Aorta (tissue), 5 donors: ENCODE measurements around the gene TPST2. TPM values are rescaled to one million over a fixed set of nuclear protein-coding genes. Genes with fewer than 3 reads are reported as not detected.
A peak's percentile ranks its signal among the peaks of the same experiment; 100 is the strongest.

Experiments used
- ATAC-seq: fragments of 200-7000 bp; cut with Tn5 transposase; one replicate; pipeline ENCODE4 v1.9.1; 2022; ENCODE audit warnings: moderate library complexity; ENCODE audit not compliant: low FRiP score
- DNase-seq, 2 donors: peaks; one replicate each; pipeline ENCODE4 v3.0.0-alpha.2; 2020
- H3K27ac ChIP-seq, 2 donors: one replicate each; pipeline ENCODE4 v1.5.1; 2013; ENCODE audit warnings: low read length in 2 of 2, mild to moderate bottlenecking in 2 of 2, moderate library complexity in 2 of 2, control low read depth in 1 of 2, inconsistent platforms in 1 of 2, low read depth in 1 of 2
- H3K27me3 ChIP-seq, 2 donors: one replicate each; pipeline ENCODE4 v1.6.1; 2013; ENCODE audit warnings: control low read depth in 1 of 2, low read length in 1 of 2, mild to moderate bottlenecking in 1 of 2, moderate library complexity in 1 of 2; ENCODE audit not compliant: insufficient read depth in 2 of 2, control insufficient read depth in 1 of 2
- H3K36me3 ChIP-seq, 2 donors: one replicate each; pipeline ENCODE4 v1.6.1; 2013; ENCODE audit warnings: control low read depth in 1 of 2, low read length in 1 of 2, mild to moderate bottlenecking in 1 of 2; ENCODE audit not compliant: insufficient read depth in 2 of 2, control insufficient read depth in 1 of 2
- H3K4me1 ChIP-seq, 2 donors: one replicate each; pipeline ENCODE4 v1.6.1; 2013; ENCODE audit warnings: low read length in 2 of 2, control low read depth in 1 of 2, mild to moderate bottlenecking in 1 of 2, moderate library complexity in 1 of 2; ENCODE audit not compliant: insufficient read depth in 2 of 2, control insufficient read depth in 1 of 2
- H3K4me3 ChIP-seq, 2 donors: one replicate each; pipeline ENCODE4 v1.5.1; 2013; ENCODE audit warnings: low read length in 2 of 2, control low read depth in 1 of 2, mild to moderate bottlenecking in 1 of 2
- H3K9me3 ChIP-seq: one replicate; pipeline ENCODE4 v1.6.1; 2013; ENCODE audit warnings: mild to moderate bottlenecking, low read length; ENCODE audit not compliant: control insufficient read depth
- WGBS, 2 donors: extraction: QIAGEN DNeasy Blood & Tissue Kit; methylation state at CpG; one replicate each; pipeline ENCODE4 v1.1.7; 2013; 5-methylcytosine and 5-hydroxymethylcytosine counted together
- intact Hi-C, 2 donors: fragments of 100-400 bp; cut with DNase I; formaldehyde crosslinking; loops; one replicate each; pipeline versions ENCODE4 v1.14.2 to v1.15.0; 2022
- polyA plus RNA-seq, 2 donors: library from polyadenylated mRNA; stranded (reverse); fragments of 200-250 nt; gene quantifications; one replicate each; pipeline ENCODE4 v1.2.3, GENCODE V29; 2013
- total RNA-seq, 2 donors: library from RNA; stranded (reverse); fragmentation: NEBNext Ultra II Directional; extraction: Animal tissue kit (Norgen Biotek cat#: 25700); gene quantifications; one replicate each; pipeline ENCODE4 v1.2.1, GENCODE V29; 2021
- donor health status: healthy with polysubstance abuse.
- donor health status: Bipolar disorder and iron deficiency.
- donor health status: DM: no; HTN: no; CAD: no.
- donor health status: DM: no; HTN: no; CAD: no.
- donor health status: DM: yes; HTN: yes; CAD: no.

Gene TPST2
- total and polyA plus RNA-seq, 4 donors: 10.8 to 26.7 (median 18.4) TPM

- Histone ChIP-seq H3K36me3 (no peaks in the 10 kb centered on the region), H3K4me3 (no peak overlapping the region), H3K9me3 (no peaks in the 10 kb centered on the region), H3K4me1 (no peaks in the 10 kb centered on the region), H3K27ac (no peak overlapping the region), H3K27me3 (no peaks in the 10 kb centered on the region)
- DNase-seq: peak in 1 of 2 donors; percentile 57
- intact Hi-C loops: no loop called here
- WGBS, 2 donors: 79 to 82% methylated on average over 10 of the region's 10 CpGs
- ATAC-seq: no peak
These were observed 10.5 kb downstream of the TPST2 start for GRCh38 chr22:26579331-26579886.

GRCh38 chr22:26577081-26577480, 12.9 kb downstream of the TPST2 start:
- intact Hi-C loops: no loop called here
- DNase-seq (no peak), ATAC-seq (no peak)
- WGBS, 2 donors: 95 to 98% methylated on average over 7 of the region's 7 CpGs
- Histone ChIP-seq H3K9me3 (no peaks in the 10 kb centered on the region), H3K36me3 (no peaks in the 10 kb centered on the region), H3K4me1 (no peaks in the 10 kb centered on the region), H3K27me3 (no peaks in the 10 kb centered on the region), H3K27ac (no peak overlapping the region), H3K4me3 (no peak overlapping the region)

GRCh38 chr22:26576026-26576680, 13.8 kb downstream of the TPST2 start:
- WGBS, 2 donors: 62 to 69% methylated on average over 8 of the region's 8 CpGs
- Histone ChIP-seq H3K4me1 (no peaks in the 10 kb centered on the region), H3K27me3 (no peaks in the 10 kb centered on the region), H3K27ac (no peak overlapping the region), H3K9me3 (no peaks in the 10 kb centered on the region), H3K36me3 (no peaks in the 10 kb centered on the region), H3K4me3 (no peak overlapping the region)
- intact Hi-C loops: no loop called here
- DNase-seq (no peak), ATAC-seq (no peak)

- Histone ChIP-seq H3K36me3 (no peaks in the 10 kb centered on the region), H3K4me3 (no peak overlapping the region), H3K4me1 (no peaks in the 10 kb centered on the region), H3K9me3 (no peaks in the 10 kb centered on the region), H3K27ac (no peak overlapping the region), H3K27me3 (no peaks in the 10 kb centered on the region)
- intact Hi-C loops: no loop called here
- ATAC-seq (no peak), DNase-seq (no peak)
- WGBS, 2 donors: 84 to 86% methylated on average over 7 of the region's 7 CpGs
These were observed 15.8 kb downstream of the TPST2 start for GRCh38 chr22:26574001-26574723.

- no peak overlapping the region for H3K4me3 ChIP-seq
- H3K9me3 ChIP-seq: no peaks in the 10 kb centered on the region
- intact Hi-C loops: no loop called here
- 88 to 91% methylated on average over 10 of the region's 10 CpGs for WGBS, 2 donors
- ATAC-seq: peak; percentile 48
- H3K27ac ChIP-seq: no peak overlapping the region
- peak in 1 of 2 donors; percentile 83 for DNase-seq
- no peaks in the 10 kb centered on the region for H3K4me1 ChIP-seq
- no peaks in the 10 kb centered on the region for H3K27me3 ChIP-seq
- H3K36me3 ChIP-seq: no peaks in the 10 kb centered on the region
These were observed 16.8 kb downstream of the TPST2 start for GRCh38 chr22:26573026-26573662.

- H3K4me1 ChIP-seq: no peaks in the 10 kb centered on the region
- ATAC-seq: no peak
- intact Hi-C loops: no loop called here
These were observed 18.9 kb downstream of the TPST2 start for GRCh38 chr22:26570864-26571525.

GRCh38 chr22:26570115-26570514, 19.8 kb downstream of the TPST2 start:
- intact Hi-C loops: no loop called here
- 56 to 61% methylated on average over 10 of the region's 10 CpGs for WGBS, 2 donors
- no peak overlapping the region for H3K27ac ChIP-seq
- no peaks in the 10 kb centered on the region for H3K9me3 ChIP-seq
- H3K4me3 ChIP-seq: no peak overlapping the region
- H3K4me1 ChIP-seq: no peaks in the 10 kb centered on the region
- no peak for DNase-seq
- no peak for ATAC-seq
- H3K36me3 ChIP-seq: no peaks in the 10 kb centered on the region
- no peaks in the 10 kb centered on the region for H3K27me3 ChIP-seq

More at GRCh38 chr22:26570864-26571525, 18.9 kb downstream of the TPST2 start:
- WGBS, 2 donors: 92 to 93% methylated on average over 13 of the region's 13 CpGs
- no peaks in the 10 kb centered on the region for H3K9me3 ChIP-seq
- no peaks in the 10 kb centered on the region for H3K27me3 ChIP-seq
- DNase-seq: no peak
- no peak overlapping the region for H3K4me3 ChIP-seq
- no peaks in the 10 kb centered on the region for H3K36me3 ChIP-seq
- H3K27ac ChIP-seq: no peak overlapping the region

- Histone ChIP-seq H3K27ac (no peak overlapping the region), H3K9me3 (no peaks in the 10 kb centered on the region), H3K27me3 (no peaks in the 10 kb centered on the region), H3K36me3 (no peaks in the 10 kb centered on the region), H3K4me3 (no peak overlapping the region), H3K4me1 (no peaks in the 10 kb centered on the region)
- intact Hi-C loops: no loop called here
- DNase-seq: no peak
- no peak for ATAC-seq
- WGBS, 2 donors: 75 to 81% methylated on average over 11 of the region's 11 CpGs
These were observed 21.7 kb downstream of the TPST2 start for GRCh38 chr22:26568207-26568706.
